GM19193 (cell line): Measurements from ENCODE around the gene OCIAD1.

Experiments
- POLR2A ChIP-seq: IDR thresholded peaks from 4 replicates; pipeline ENCODE4 v1.6.1; 2011; ENCODE audit not compliant: insufficient read depth, insufficient read length; ENCODE audit errors: extremely low read depth

OCIAD1 gene

GRCh38 chr4:48906206-48907173, 75.6 kb downstream of the OCIAD1 start, which contains the start of gene OCIAD2:
OCIAD2 (minus strand) TSS chr4:48906774; CDS start chr4:48904549, 2,225 bp downstream.
- TF ChIP-seq POLR2A, result peak; percentile 71

GRCh38 chr4:48907706-48908477, 77.0 kb downstream of the OCIAD1 start:
- no peak for TF ChIP-seq POLR2A

GRCh38 chr4:48908687-48909086, 77.8 kb downstream of the OCIAD1 start:
- TF ChIP-seq POLR2A, result no peak

DNA sequence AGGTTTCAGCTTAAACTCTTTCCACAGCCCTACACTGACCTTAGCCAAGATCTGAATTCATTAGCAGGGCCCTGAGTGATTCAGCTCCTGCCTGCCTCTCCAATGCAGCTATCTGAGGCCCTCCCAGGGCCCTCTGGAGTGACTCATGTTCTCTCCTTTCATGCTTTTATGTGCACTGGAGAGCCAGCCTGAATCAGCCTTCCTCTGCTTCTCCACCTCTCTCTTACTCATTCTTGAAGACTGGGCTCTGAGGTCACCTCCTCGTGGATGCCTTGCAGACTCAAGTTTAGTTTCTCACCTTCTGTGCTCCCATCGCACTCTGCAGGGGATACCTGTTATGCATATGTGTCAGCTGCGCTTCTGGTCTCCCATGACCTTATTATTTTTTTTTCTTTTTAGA, 78.8 kb downstream of the OCIAD1 start:
- no peak for TF ChIP-seq POLR2A

- no peak for TF ChIP-seq POLR2A
Measured at GRCh38 chr4:48910511-48910910, 79.6 kb downstream of the OCIAD1 start.
